HG03378 (cell line): ENCODE results near the gene IL32.

ENCODE experiments used
- ATAC-seq: cut with Tn5 transposase; IDR thresholded peaks from one replicate; pipeline ENCODE4 v1.9.1; 2021; ENCODE audit warnings: mild to moderate bottlenecking, moderate library complexity; ENCODE audit not compliant: unreplicated experiment

The IL32 gene

GRCh38 chr16:3065069-3065741 lies at the start of gene IL32:
Gene IL32 (plus strand): TSS chr16:3065640. CDS start chr16:3065812, 172 bp downstream.
- no peak for ATAC-seq

- ATAC-seq: no peak
These were observed 49.4 kb upstream of the IL32 start for GRCh38 chr16:3015865-3016521.

- no peak for ATAC-seq
These were observed 48.1 kb upstream of the IL32 start for GRCh38 chr16:3017344-3017743.

GRCh38 chr16:3017794-3018506 lies 47.5 kb upstream of the IL32 start, which contains the start of gene CLDN6:
Gene CLDN6 (minus strand): TSS chr16:3018183. CDS start chr16:3016021, 2,162 bp downstream.
- ATAC-seq: no peak

- ATAC-seq: no peak
These were observed 45.7 kb upstream of the IL32 start for GRCh38 chr16:3019594-3020246.

GRCh38 chr16:3020247-3020603 lies 45.2 kb upstream of the IL32 start, which contains the start of gene TNFRSF12A:
Gene TNFRSF12A (plus strand): TSS chr16:3020368. CDS start chr16:3020398, 30 bp downstream.
- no peak for ATAC-seq

GRCh38 chr16:3020604-3021448 lies 44.6 kb upstream of the IL32 start:
- ATAC-seq: no peak

GRCh38 chr16:3021449-3022207 lies 43.8 kb upstream of the IL32 start:
- ATAC-seq: no peak

GRCh38 chr16:3022208-3022683 lies 43.2 kb upstream of the IL32 start:
- no peak for ATAC-seq

- no peak for ATAC-seq
These were observed 42.6 kb upstream of the IL32 start for GRCh38 chr16:3022684-3023414.

- no peak for ATAC-seq
These were observed 42.1 kb upstream of the IL32 start for GRCh38 chr16:3023415-3023668.

GRCh38 chr16:3023669-3024478 lies 41.6 kb upstream of the IL32 start, which contains the start of the genes HCFC1R1 and THOC6:
Gene HCFC1R1 (minus strand): TSS chr16:3023942. CDS start chr16:3023941, 1 bp downstream.
Gene THOC6 (plus strand): TSS chr16:3024035. CDS start chr16:3024327, 292 bp downstream.
- peak; percentile 68 for ATAC-seq

- no peak for ATAC-seq
These were observed 40.1 kb upstream of the IL32 start for GRCh38 chr16:3025032-3026002.

GRCh38 chr16:3026003-3026378 lies 39.4 kb upstream of the IL32 start:
- no peak for ATAC-seq

- no peak for ATAC-seq
These were observed 38.6 kb upstream of the IL32 start for GRCh38 chr16:3026609-3027488.

GRCh38 chr16:3027489-3027795 lies 38.0 kb upstream of the IL32 start:
- no peak for ATAC-seq
